Astrocyte of the cerebellum (primary cell): ENCODE results near the gene AK8.

Experiments used
- DNase-seq: peaks from one replicate; pipeline ENCODE4 v3.0.0-alpha.2; 2011; ENCODE audit warnings: low read depth
- H3K4me3 ChIP-seq: 2 replicates; pipeline ENCODE4 v1.5.1; 2011; ENCODE audit warnings: mild to moderate bottlenecking, low read depth, low read length, moderate library complexity
- CTCF ChIP-seq: IDR thresholded peaks from 2 replicates; pipeline ENCODE4 v1.5.1; 2012; ENCODE audit warnings: low read length, low read depth, moderate library complexity, mild to moderate bottlenecking; ENCODE audit errors: missing control alignments
- in situ Hi-C: cut with HindIII; loops from 2 replicates; pipeline ENCODE4 v1.10.0; 2017; ENCODE audit warnings: low sequenced_read_pairs

The AK8 gene

GRCh38 chr9:132744881-132745755 lies 133.0 kb downstream of the AK8 start:
- in situ Hi-C loops = no loop called here
- no peak for TF ChIP-seq CTCF
- no peak for DNase-seq
- H3K4me3 ChIP-seq = no peak overlapping the region

- TF ChIP-seq CTCF = no peak
- in situ Hi-C loops = no loop called here
- H3K4me3 ChIP-seq = no peak overlapping the region
- no peak for DNase-seq
Observed at GRCh38 chr9:132743931-132744479, 134.1 kb downstream of the AK8 start.

- no peak overlapping the region for H3K4me3 ChIP-seq
- DNase-seq = no peak
- in situ Hi-C loops = no loop called here
- no peak for TF ChIP-seq CTCF
Observed at GRCh38 chr9:132742821-132743311, 135.2 kb downstream of the AK8 start.

- no peak for TF ChIP-seq CTCF
- H3K4me3 ChIP-seq = no peak overlapping the region
- in situ Hi-C loops = no loop called here
- no peak for DNase-seq
Observed at GRCh38 chr9:132740526-132741309, 137.4 kb downstream of the AK8 start.

- in situ Hi-C loops = no loop called here
- H3K4me3 ChIP-seq = no peak overlapping the region
- no peak for DNase-seq
- no peak for TF ChIP-seq CTCF
Observed at GRCh38 chr9:132739710-132740310, 138.3 kb downstream of the AK8 start.

- in situ Hi-C loops = no loop called here
- no peak for TF ChIP-seq CTCF
- H3K4me3 ChIP-seq = no peak overlapping the region
- no peak for DNase-seq
Observed at GRCh38 chr9:132733260-132733815, 144.7 kb downstream of the AK8 start.
